Femur (tissue), 1 donor: ENCODE results near the gene MEGF11.

Source experiments
- DNase-seq: peaks from one replicate; pipeline ENCODE4 v3.0.0-alpha.2; 2017

The MEGF11 gene

GRCh38 chr15:66253418-66254088 lies at the start of gene MEGF11:
MEGF11 (minus strand) TSS chr15:66253750; CDS start chr15:66128403, 125,347 bp downstream.
- peak; percentile 62 for DNase-seq

- no peak for DNase-seq
Observed at GRCh38 chr15:66302489-66303278, 49.1 kb upstream of the MEGF11 start.

GRCh38 chr15:66298803-66299251 lies 45.3 kb upstream of the MEGF11 start:
- DNase-seq = peak; percentile 67

GRCh38 chr15:66296186-66296585 lies 42.6 kb upstream of the MEGF11 start:
- DNase-seq = no peak

- no peak for DNase-seq
Observed at GRCh38 chr15:66294932-66295235, 41.3 kb upstream of the MEGF11 start.

GRCh38 chr15:66294157-66294931 lies 40.8 kb upstream of the MEGF11 start:
- DNase-seq = peak; percentile 20

GRCh38 chr15:66293419-66294156 lies 40.0 kb upstream of the MEGF11 start, which contains the start of gene DIS3L:
DIS3L (plus strand) TSS chr15:66293568; CDS start chr15:66293597, 29 bp downstream.
- peak; percentile 68 for DNase-seq

- no peak for DNase-seq
Observed at GRCh38 chr15:66292571-66293418, 39.2 kb upstream of the MEGF11 start.

- no peak for DNase-seq
Observed at GRCh38 chr15:66291816-66292570, 38.4 kb upstream of the MEGF11 start.

- no peak for DNase-seq
Observed at GRCh38 chr15:66290518-66290917, 37.0 kb upstream of the MEGF11 start.

- DNase-seq = no peak
Observed at GRCh38 chr15:66290007-66290406, 36.5 kb upstream of the MEGF11 start.

GRCh38 chr15:66288551-66289185 lies 35.1 kb upstream of the MEGF11 start:
- DNase-seq = peak; percentile 46

- no peak for DNase-seq
Observed at GRCh38 chr15:66288093-66288492, 34.5 kb upstream of the MEGF11 start.

GRCh38 chr15:66287461-66288057 lies 34.0 kb upstream of the MEGF11 start:
- no peak for DNase-seq

- no peak for DNase-seq
Observed at GRCh38 chr15:66285533-66286280, 32.2 kb upstream of the MEGF11 start.

- no peak for DNase-seq
Observed at GRCh38 chr15:66284271-66284670, 30.7 kb upstream of the MEGF11 start.

GRCh38 chr15:66278671-66279070 lies 25.1 kb upstream of the MEGF11 start:
- no peak for DNase-seq

GRCh38 chr15:66278056-66278455 lies 24.5 kb upstream of the MEGF11 start:
- no peak for DNase-seq

- no peak for DNase-seq
Observed at GRCh38 chr15:66276546-66276945, 23.0 kb upstream of the MEGF11 start.
